Ishikawa (cell line): ENCODE data around the gene EPC2.

ENCODE experiments used
- CEBPB ChIP-seq: IDR thresholded peaks from 2 replicates; pipeline ENCODE4 v1.6.1; 2012
- CREB1 ChIP-seq: IDR thresholded peaks from 2 replicates; pipeline ENCODE4 v1.6.1; 2012; ENCODE audit warnings: low read depth
- EGR1 ChIP-seq: IDR thresholded peaks from 2 replicates; pipeline ENCODE4 v1.6.1; 2012
- EP300 ChIP-seq: IDR thresholded peaks from 2 replicates; pipeline ENCODE4 v1.6.1; 2012; ENCODE audit warnings: borderline replicate concordance
- FOXM1 ChIP-seq: IDR thresholded peaks from 2 replicates; pipeline ENCODE4 v1.6.1; 2012; ENCODE audit warnings: low read depth, borderline replicate concordance
- NFIC ChIP-seq: IDR thresholded peaks from 2 replicates; pipeline ENCODE4 v1.6.1; 2012
- RAD21 ChIP-seq: IDR thresholded peaks from 2 replicates; pipeline ENCODE4 v1.6.1; 2012; ENCODE audit warnings: low read depth
- TAF1 ChIP-seq: IDR thresholded peaks from 2 replicates; pipeline ENCODE4 v1.6.1; 2012; ENCODE audit warnings: low read depth, mild to moderate bottlenecking
- TCF12 ChIP-seq: IDR thresholded peaks from 2 replicates; pipeline ENCODE4 v1.6.1; 2012; ENCODE audit warnings: low read depth
- TEAD4 ChIP-seq: IDR thresholded peaks from 2 replicates; pipeline ENCODE4 v1.6.1; 2012
- YY1 ChIP-seq: IDR thresholded peaks from 2 replicates; pipeline ENCODE4 v1.6.1; 2012; ENCODE audit warnings: low read depth
- ZBTB7A ChIP-seq: IDR thresholded peaks from 2 replicates; pipeline ENCODE4 v1.6.1; 2012; ENCODE audit warnings: low read depth
- TF ChIP-seq, protein P1 (sequence below): IDR thresholded peaks from 2 replicates; pipeline ENCODE4 v1.6.1; 2012
- TF ChIP-seq, protein P2 (sequence below): IDR thresholded peaks from 2 replicates; pipeline ENCODE4 v1.6.1; 2012; ENCODE audit warnings: low read depth, mild to moderate bottlenecking
- TF ChIP-seq, protein P3 (sequence below): IDR thresholded peaks from 2 replicates; pipeline ENCODE4 v1.6.1; 2012

Gene EPC2

DNA sequence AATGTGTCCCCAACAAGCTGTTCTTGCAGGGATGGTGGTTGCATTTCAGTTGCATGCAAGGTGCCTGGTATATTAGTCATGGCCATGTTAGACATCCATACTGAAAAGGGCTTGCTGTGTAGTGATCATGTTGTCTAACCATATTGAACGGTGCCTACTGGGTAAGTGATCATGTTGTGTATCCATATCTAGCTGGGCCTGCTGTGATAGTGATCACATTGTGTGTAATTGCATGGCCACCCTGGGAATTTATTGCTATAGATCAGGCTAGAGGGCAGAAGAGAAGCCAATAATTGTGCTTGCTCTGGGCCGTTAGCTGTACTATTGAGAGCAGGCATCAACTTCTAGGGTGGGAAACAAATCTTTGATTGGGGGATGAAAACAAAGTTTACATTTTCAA, 9.8 kb upstream of the EPC2 start:
- TF ChIP-seq NFIC: no peak
- TF ChIP-seq, protein P1, sequence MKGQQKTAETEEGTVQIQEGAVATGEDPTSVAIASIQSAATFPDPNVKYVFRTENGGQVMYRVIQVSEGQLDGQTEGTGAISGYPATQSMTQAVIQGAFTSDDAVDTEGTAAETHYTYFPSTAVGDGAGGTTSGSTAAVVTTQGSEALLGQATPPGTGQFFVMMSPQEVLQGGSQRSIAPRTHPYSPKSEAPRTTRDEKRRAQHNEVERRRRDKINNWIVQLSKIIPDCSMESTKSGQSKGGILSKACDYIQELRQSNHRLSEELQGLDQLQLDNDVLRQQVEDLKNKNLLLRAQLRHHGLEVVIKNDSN: no peak
- TF ChIP-seq FOXM1: no peak
- TF ChIP-seq, protein P2, sequence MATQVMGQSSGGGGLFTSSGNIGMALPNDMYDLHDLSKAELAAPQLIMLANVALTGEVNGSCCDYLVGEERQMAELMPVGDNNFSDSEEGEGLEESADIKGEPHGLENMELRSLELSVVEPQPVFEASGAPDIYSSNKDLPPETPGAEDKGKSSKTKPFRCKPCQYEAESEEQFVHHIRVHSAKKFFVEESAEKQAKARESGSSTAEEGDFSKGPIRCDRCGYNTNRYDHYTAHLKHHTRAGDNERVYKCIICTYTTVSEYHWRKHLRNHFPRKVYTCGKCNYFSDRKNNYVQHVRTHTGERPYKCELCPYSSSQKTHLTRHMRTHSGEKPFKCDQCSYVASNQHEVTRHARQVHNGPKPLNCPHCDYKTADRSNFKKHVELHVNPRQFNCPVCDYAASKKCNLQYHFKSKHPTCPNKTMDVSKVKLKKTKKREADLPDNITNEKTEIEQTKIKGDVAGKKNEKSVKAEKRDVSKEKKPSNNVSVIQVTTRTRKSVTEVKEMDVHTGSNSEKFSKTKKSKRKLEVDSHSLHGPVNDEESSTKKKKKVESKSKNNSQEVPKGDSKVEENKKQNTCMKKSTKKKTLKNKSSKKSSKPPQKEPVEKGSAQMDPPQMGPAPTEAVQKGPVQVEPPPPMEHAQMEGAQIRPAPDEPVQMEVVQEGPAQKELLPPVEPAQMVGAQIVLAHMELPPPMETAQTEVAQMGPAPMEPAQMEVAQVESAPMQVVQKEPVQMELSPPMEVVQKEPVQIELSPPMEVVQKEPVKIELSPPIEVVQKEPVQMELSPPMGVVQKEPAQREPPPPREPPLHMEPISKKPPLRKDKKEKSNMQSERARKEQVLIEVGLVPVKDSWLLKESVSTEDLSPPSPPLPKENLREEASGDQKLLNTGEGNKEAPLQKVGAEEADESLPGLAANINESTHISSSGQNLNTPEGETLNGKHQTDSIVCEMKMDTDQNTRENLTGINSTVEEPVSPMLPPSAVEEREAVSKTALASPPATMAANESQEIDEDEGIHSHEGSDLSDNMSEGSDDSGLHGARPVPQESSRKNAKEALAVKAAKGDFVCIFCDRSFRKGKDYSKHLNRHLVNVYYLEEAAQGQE: no peak
- no peak for TF ChIP-seq YY1
- no peak for TF ChIP-seq CREB1
- TF ChIP-seq ZBTB7A: no peak
- TF ChIP-seq, protein P3, sequence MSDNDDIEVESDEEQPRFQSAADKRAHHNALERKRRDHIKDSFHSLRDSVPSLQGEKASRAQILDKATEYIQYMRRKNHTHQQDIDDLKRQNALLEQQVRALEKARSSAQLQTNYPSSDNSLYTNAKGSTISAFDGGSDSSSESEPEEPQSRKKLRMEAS: no peak
- TF ChIP-seq TCF12: no peak
- no peak for TF ChIP-seq TAF1
- TF ChIP-seq CEBPB: no peak
- no peak for TF ChIP-seq EGR1
- TF ChIP-seq EP300: no peak
- TF ChIP-seq RAD21: no peak
- TF ChIP-seq TEAD4: no peak

DNA sequence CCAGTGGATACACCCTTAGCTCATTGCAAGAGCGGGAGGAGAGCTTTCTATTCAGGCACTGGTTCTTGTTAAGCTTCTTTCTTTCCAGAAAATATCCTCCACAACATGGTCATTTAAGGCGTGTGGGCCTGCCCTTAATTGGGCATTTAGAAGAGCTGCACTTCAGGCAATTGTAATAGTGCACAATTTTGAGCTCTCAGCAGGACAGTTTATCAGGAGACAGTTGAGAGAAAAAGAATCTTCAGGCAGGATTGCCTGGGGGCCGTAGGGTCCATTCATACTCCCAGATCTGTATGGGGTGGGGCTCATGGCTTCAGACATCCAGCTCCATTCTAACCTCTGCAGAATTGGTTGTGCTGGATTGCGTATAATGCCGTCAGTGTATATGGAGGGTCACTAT, 6.0 kb upstream of the EPC2 start:
- TF ChIP-seq EGR1: no peak
- TF ChIP-seq TAF1: no peak
- no peak for TF ChIP-seq NFIC
- no peak for TF ChIP-seq CEBPB
- no peak for TF ChIP-seq CREB1
- no peak for TF ChIP-seq ZBTB7A
- TF ChIP-seq FOXM1: no peak
- TF ChIP-seq EP300: no peak
- TF ChIP-seq, protein P2: no peak

DNA sequence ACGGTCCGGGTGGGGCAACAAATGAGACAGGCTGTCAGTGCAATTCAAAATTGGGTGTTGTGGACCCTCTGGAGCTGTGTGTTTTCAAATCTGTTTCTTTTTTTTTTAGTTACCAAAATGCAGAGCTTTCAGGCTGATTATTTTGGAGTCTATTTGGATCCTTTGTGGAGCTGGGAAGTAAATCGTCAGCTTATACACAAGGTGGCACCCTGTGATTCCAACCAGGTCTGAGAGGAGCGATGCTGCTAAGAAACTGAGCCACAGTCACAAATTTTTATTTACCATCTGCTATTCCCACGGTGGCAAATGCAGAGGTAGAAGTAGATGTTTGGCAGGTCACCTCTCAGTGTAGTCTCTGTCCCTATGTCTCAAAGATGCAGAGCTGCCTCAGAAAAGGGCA, 3.8 kb upstream of the EPC2 start:
- no peak for TF ChIP-seq EP300
- TF ChIP-seq TAF1: no peak
- TF ChIP-seq, protein P2: no peak
- no peak for TF ChIP-seq ZBTB7A
- TF ChIP-seq CEBPB: no peak
- TF ChIP-seq CREB1: no peak
- no peak for TF ChIP-seq TCF12
- TF ChIP-seq YY1: no peak
- no peak for TF ChIP-seq NFIC
- TF ChIP-seq, protein P3: no peak
- TF ChIP-seq EGR1: no peak
- no peak for TF ChIP-seq TEAD4
- no peak for TF ChIP-seq RAD21
- TF ChIP-seq, protein P1: no peak
- no peak for TF ChIP-seq FOXM1

DNA sequence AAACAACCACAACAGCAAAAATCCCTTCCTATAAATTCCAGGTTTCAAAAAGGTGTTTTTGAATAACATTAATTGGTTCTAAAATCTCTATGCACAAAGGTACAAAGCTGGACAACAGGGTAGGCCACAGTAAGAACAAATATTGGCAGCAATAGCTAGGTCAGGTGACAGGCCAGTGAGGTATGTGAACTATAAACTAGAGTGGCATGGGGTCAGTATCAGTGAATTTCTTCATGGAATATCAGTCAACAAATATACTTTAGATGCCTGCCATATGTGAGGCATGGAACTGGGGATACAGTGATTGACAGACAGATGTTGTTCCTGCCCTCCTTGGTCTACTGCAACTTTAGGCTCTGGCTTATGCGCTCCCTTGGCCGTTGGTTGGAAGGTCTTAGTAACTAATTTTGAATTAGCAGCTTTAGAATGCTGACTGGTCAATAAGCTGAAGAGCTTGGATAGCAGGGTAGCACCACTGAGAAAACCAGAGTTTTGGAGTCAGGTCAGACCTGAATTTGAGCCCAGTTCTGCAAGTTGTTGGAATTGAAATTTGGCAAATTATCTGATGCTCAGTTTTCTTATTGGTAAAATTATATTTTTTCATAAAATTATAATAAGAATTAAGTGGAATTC, 2.3 kb upstream of the EPC2 start:
- TF ChIP-seq YY1 (no peak), EGR1 (no peak), NFIC (no peak), RAD21 (no peak), FOXM1 (no peak), TAF1 (no peak), ZBTB7A (no peak), TEAD4 (no peak), TCF12 (no peak), CEBPB (no peak), CREB1 (no peak), EP300 (no peak)
- TF ChIP-seq, protein P2: no peak
- TF ChIP-seq, protein P1: no peak
- TF ChIP-seq, protein P3: no peak
